ENCODE results near the gene PCGF3.

PCGF3 gene

GRCh38 chr4:776743-777441 is 71.3 kb downstream of the PCGF3 start:
- TF ChIP-seq FOXP2 (optimal IDR thresholded peaks at IDR 0.05; ENCODE audit: borderline replicate concordance, extremely low read depth, extremely low read length, insufficient read depth) = no peak
- TF ChIP-seq, protein P1, sequence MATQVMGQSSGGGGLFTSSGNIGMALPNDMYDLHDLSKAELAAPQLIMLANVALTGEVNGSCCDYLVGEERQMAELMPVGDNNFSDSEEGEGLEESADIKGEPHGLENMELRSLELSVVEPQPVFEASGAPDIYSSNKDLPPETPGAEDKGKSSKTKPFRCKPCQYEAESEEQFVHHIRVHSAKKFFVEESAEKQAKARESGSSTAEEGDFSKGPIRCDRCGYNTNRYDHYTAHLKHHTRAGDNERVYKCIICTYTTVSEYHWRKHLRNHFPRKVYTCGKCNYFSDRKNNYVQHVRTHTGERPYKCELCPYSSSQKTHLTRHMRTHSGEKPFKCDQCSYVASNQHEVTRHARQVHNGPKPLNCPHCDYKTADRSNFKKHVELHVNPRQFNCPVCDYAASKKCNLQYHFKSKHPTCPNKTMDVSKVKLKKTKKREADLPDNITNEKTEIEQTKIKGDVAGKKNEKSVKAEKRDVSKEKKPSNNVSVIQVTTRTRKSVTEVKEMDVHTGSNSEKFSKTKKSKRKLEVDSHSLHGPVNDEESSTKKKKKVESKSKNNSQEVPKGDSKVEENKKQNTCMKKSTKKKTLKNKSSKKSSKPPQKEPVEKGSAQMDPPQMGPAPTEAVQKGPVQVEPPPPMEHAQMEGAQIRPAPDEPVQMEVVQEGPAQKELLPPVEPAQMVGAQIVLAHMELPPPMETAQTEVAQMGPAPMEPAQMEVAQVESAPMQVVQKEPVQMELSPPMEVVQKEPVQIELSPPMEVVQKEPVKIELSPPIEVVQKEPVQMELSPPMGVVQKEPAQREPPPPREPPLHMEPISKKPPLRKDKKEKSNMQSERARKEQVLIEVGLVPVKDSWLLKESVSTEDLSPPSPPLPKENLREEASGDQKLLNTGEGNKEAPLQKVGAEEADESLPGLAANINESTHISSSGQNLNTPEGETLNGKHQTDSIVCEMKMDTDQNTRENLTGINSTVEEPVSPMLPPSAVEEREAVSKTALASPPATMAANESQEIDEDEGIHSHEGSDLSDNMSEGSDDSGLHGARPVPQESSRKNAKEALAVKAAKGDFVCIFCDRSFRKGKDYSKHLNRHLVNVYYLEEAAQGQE (IDR thresholded peaks at IDR 0.05; ENCODE audit: insufficient read depth in 1 of 2, low read depth in 2 of 2, low read length in 2 of 2) = no peak
- TF ChIP-seq TAF1 (IDR thresholded peaks at IDR 0.05; ENCODE audit: borderline replicate concordance, insufficient read depth, low read length) = no peak
- no peak for TF ChIP-seq SIN3A (IDR thresholded peaks at IDR 0.05; ENCODE audit: borderline replicate concordance, insufficient read depth, low read length)
- no peak for TF ChIP-seq POLR2AphosphoS5 (IDR thresholded peaks at IDR 0.05; ENCODE audit: low read depth, low read length)

- TF ChIP-seq SIN3A (IDR thresholded peaks at IDR 0.05; ENCODE audit: borderline replicate concordance, insufficient read depth, low read length) (no peak), TAF1 (IDR thresholded peaks at IDR 0.05; ENCODE audit: borderline replicate concordance, insufficient read depth, low read length) (no peak), FOXP2 (optimal IDR thresholded peaks at IDR 0.05; ENCODE audit: borderline replicate concordance, extremely low read depth, extremely low read length, insufficient read depth) (no peak), POLR2AphosphoS5 (IDR thresholded peaks at IDR 0.05; ENCODE audit: low read depth, low read length) (no peak; the same call in 1 of the 2 replicates)
- TF ChIP-seq, protein P1 (IDR thresholded peaks at IDR 0.05; ENCODE audit: insufficient read depth in 1 of 2, low read depth in 2 of 2, low read length in 2 of 2) = no peak
Observed at GRCh38 chr4:777520-778262, 72.1 kb downstream of the PCGF3 start.

- TF ChIP-seq TAF1 (IDR thresholded peaks at IDR 0.05; ENCODE audit: borderline replicate concordance, insufficient read depth, low read length) = no peak
Observed at GRCh38 chr4:779555-779954, 73.9 kb downstream of the PCGF3 start.

- TF ChIP-seq POLR2AphosphoS5 (IDR thresholded peaks at IDR 0.05; ENCODE audit: low read depth, low read length) = no peak
- TF ChIP-seq SIN3A (IDR thresholded peaks at IDR 0.05; ENCODE audit: borderline replicate concordance, insufficient read depth, low read length) = no peak
- no peak for TF ChIP-seq TAF1 (IDR thresholded peaks at IDR 0.05; ENCODE audit: borderline replicate concordance, insufficient read depth, low read length)
- TF ChIP-seq, protein P1 (IDR thresholded peaks at IDR 0.05; ENCODE audit: insufficient read depth in 1 of 2, low read depth in 2 of 2, low read length in 2 of 2) = no peak
- no peak for TF ChIP-seq FOXP2 (optimal IDR thresholded peaks at IDR 0.05; ENCODE audit: borderline replicate concordance, extremely low read depth, extremely low read length, insufficient read depth)
Observed at GRCh38 chr4:780716-781492, 75.3 kb downstream of the PCGF3 start.

DNA sequence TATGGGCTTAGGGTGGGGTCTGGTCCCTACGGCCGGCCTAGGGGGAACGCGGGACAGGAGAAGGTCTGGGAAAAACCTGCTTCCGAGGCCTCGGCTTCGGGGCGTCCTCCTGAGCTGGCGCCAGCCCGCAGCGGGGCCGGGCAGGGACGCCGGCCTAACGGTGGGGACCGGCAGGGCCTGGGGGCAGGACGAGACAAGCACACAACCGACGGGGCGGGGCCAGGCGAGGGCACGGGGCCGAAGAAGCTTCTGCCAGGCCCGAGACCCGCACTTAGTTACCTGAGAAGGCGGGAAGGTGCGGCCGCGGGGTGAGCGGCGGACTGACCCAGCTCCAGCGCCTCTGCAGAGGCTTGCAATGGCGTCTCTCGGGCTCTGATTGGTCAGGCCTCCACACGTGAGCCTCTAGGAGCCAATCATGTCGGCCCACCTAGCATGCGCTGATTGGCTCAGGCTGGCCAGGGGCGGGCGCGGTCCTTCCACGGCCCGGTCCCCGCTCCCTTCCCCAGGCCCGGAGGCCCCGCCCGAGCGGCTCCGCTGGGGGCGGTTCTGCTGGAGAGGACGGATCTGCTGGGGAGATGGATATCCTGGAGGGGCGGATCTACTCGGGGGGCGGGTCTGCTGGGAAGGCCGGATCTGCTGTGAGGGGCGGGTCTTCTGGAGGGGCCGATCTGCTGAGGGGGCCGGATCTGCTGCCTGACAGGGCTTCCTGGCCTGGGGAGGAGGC is 76.0 kb downstream of the PCGF3 start:
- TF ChIP-seq SIN3A (IDR thresholded peaks at IDR 0.05; ENCODE audit: borderline replicate concordance, insufficient read depth, low read length) (no peak), POLR2AphosphoS5 (IDR thresholded peaks at IDR 0.05; ENCODE audit: low read depth, low read length) (peak; percentile 91), TAF1 (IDR thresholded peaks at IDR 0.05; ENCODE audit: borderline replicate concordance, insufficient read depth, low read length) (peak; percentile 96), FOXP2 (optimal IDR thresholded peaks at IDR 0.05; ENCODE audit: borderline replicate concordance, extremely low read depth, extremely low read length, insufficient read depth) (no peak)
- TF ChIP-seq, protein P1 (IDR thresholded peaks at IDR 0.05; ENCODE audit: insufficient read depth in 1 of 2, low read depth in 2 of 2, low read length in 2 of 2) = peak in 1 of 2 experiments; percentile 4; a peak in 1 of 4 replicates
